Thoracic aorta (tissue), 2 donors: Measurements from ENCODE around the gene PTPN6. TPM values are rescaled to one million over a fixed set of nuclear protein-coding genes. Genes with fewer than 3 reads are reported as not detected.

Experiments used
- ATAC-seq: fragments of 150-250 bp; one replicate; pipeline ENCODE4 v1.8.0; 2017; ENCODE audit warnings: low read depth; ENCODE audit not compliant: insufficient number of reproducible peaks, low FRiP score
- DNase-seq: peaks from one replicate; pipeline ENCODE4 v3.0.0-alpha.2; 2020; ENCODE audit warnings: low spot score
- H3K27ac ChIP-seq, 2 donors: fragments of 200-600 bp; sonication (generic); 1 replicate in 1 of 2; 2 replicates in 1 of 2; pipeline ENCODE4 v1.5.1; 2016; ENCODE audit warnings: mild to moderate bottlenecking in 2 of 2, moderate library complexity in 2 of 2
- H3K27me3 ChIP-seq: fragments of 200-600 bp; sonication (generic); replicated peaks from 2 replicates; pipeline ENCODE4 v1.6.0; 2016; ENCODE audit warnings: mild to moderate bottlenecking; ENCODE audit not compliant: insufficient read depth
- H3K36me3 ChIP-seq: fragments of 200-600 bp; sonication (generic); one replicate; pipeline ENCODE4 v1.5.1; 2016
- H3K4me1 ChIP-seq, 2 donors: fragments of 200-600 bp; sonication (generic); 1 replicate in 1 of 2; 2 replicates in 1 of 2; pipeline versions ENCODE4 v1.5.1 to v1.6.0; 2016; ENCODE audit warnings: low read depth in 2 of 2, mild to moderate bottlenecking in 1 of 2; ENCODE audit not compliant: control insufficient read depth in 1 of 2
- H3K4me3 ChIP-seq: fragments of 200-600 bp; sonication (generic); 2 replicates; pipeline ENCODE4 v1.5.1; 2016; ENCODE audit warnings: mild to moderate bottlenecking
- H3K9me3 ChIP-seq: fragments of 200-600 bp; sonication (generic); 2 replicates; pipeline ENCODE4 v1.5.1; 2016
- total RNA-seq, 2 donors: library from RNA; depleted of rRNA; stranded (reverse); fragments of >200 nt; gene quantifications; one replicate each; pipeline versions ENCODE4 v1.1.0 to v1.2.3, GENCODE V29; 2016
- TF ChIP-seq, protein P1 (sequence below): fragments of 200-600 bp; sonication (generic); IDR thresholded peaks from one replicate; pipeline ENCODE4 v1.5.1; 2019; ENCODE audit warnings: antibody characterized with exemption

Gene PTPN6
- total RNA-seq, 2 donors from 2014 or later: 19.0 to 24.0 TPM

DNA sequence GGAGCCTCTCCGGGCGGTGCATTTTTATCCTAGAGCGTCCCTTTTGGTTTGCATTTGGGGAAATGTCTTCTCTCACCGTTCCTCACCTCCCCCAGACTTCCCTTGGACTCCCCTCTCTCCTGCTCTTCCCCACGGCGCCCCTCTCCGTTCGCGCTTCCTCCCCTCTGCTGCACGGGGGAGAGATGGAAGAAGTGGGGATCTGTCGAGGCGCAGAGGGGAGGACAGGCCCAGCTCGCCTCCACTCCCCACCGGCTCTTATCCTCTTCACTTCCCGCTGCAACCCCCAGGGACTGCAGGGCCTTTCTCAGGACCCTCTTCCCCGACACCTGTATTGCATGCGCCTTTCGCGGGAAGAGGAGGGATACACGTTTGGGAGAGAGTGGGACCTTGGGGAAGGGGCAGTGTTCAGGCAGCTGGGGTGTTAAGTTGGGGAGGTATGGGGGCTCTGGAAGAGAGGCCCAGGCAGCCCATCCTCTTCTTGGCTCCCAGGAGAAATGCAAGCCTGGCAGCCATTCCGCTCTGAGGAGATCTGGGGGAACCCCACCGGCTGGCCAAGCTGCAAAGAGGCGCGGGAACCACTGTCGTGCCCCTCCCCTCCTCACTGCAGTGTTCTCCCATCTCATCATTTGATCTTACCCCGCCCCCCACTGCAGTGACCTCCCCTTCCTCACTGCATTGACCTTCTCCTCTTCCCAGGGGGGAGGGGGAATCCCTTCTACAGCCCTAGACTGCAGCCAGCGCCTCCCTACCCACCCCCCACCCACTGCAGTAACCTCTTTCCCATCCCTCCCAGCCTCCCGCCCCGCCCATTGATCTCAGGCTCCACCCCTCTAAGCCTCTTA is 36.0 kb upstream of the PTPN6 start:
- H3K27ac ChIP-seq: peak overlapping the region; percentile 94

DNA sequence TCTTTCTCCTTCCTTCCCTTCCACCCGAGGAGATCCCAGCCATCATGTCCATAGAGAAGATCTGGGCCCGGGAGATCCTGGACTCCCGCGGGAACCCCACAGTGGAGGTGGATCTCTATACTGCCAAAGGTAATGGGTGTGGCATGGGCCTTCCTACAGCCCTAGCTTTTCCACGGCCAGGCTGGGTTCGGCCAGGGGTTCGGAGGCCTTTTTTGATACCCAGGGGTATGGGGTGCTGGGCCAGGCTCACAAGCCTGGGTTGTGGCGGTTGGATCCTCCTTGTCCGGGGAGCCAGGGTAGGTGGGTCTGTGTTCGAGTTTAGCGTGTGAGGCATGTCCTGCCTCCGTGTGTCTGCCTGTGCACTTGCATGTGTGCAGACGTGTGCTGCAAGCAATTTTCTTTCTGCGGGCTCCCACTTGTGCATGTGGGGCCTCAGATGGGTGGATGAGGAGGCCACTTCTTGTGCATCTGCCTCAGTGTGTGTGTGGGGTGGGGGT is 35.3 kb upstream of the PTPN6 start:
- Histone ChIP-seq H3K27me3 (no peaks in the 10 kb centered on the region), H3K27ac (peak overlapping the region in 1 of 2 donors; percentile 94), H3K36me3 (peaks cover 13% of the 10 kb centered on the region), H3K4me3 (peak overlapping the region; percentile 99), H3K4me1 (peaks cover 16 to 18% of the 10 kb centered on the region in 2 donors), H3K9me3 (no peaks in the 10 kb centered on the region)
- TF ChIP-seq, protein P1, sequence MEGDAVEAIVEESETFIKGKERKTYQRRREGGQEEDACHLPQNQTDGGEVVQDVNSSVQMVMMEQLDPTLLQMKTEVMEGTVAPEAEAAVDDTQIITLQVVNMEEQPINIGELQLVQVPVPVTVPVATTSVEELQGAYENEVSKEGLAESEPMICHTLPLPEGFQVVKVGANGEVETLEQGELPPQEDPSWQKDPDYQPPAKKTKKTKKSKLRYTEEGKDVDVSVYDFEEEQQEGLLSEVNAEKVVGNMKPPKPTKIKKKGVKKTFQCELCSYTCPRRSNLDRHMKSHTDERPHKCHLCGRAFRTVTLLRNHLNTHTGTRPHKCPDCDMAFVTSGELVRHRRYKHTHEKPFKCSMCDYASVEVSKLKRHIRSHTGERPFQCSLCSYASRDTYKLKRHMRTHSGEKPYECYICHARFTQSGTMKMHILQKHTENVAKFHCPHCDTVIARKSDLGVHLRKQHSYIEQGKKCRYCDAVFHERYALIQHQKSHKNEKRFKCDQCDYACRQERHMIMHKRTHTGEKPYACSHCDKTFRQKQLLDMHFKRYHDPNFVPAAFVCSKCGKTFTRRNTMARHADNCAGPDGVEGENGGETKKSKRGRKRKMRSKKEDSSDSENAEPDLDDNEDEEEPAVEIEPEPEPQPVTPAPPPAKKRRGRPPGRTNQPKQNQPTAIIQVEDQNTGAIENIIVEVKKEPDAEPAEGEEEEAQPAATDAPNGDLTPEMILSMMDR: no peak
- ATAC-seq (no peak), DNase-seq (no peak)

More for the DNA sequence above, 36.0 kb upstream of the PTPN6 start:
- TF ChIP-seq, protein P1: no peak
- ATAC-seq (no peak), DNase-seq (no peak)
- Histone ChIP-seq H3K4me3 (peak overlapping the region; percentile 99), H3K36me3 (peaks cover 13% of the 10 kb centered on the region), H3K9me3 (no peaks in the 10 kb centered on the region), H3K27me3 (no peaks in the 10 kb centered on the region), H3K4me1 (peaks cover 16 to 18% of the 10 kb centered on the region in 2 donors)

DNA sequence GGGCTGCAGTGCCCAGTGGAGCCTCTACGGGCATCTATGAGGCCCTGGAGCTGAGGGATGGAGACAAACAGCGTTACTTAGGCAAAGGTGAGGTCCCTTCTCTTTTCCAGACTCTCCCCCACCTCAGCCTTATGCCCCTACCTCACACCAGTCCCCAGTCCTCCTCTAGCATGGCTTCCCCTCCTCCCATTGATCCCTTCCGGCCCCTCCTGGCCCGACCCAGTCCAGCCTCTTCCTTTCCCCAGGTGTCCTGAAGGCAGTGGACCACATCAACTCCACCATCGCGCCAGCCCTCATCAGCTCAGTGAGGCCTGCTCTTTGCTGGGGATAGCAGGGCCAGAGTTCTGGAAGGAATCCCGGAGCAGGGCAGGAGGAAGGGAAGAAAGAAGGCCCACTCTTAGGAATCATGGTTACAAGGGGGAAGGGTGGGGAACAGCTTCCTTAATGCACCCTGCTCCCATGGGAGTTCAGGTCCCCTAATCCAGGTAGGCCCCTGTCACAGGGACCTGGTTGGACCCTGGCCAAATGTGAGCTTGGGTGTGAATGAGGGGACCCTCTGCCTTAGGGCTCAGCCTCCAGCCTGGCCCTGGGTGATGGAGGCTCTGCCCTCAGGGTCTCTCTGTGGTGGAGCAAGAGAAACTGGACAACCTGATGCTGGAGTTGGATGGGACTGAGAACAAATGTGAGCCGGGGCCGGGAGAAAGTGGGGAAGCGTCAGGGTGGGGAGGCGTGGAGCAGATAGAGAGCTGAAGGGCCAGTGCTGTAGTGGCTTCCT is 34.5 kb upstream of the PTPN6 start:
- H3K27ac ChIP-seq: peak overlapping the region in 1 of 2 donors; percentile 16
- H3K4me1 ChIP-seq: peaks cover 16 to 18% of the 10 kb centered on the region in 2 donors
- TF ChIP-seq, protein P1: no peak
- ATAC-seq (no peak), DNase-seq (no peak)
- no peaks in the 10 kb centered on the region for H3K9me3 ChIP-seq
- H3K27me3 ChIP-seq: no peaks in the 10 kb centered on the region
- no peak overlapping the region for H3K4me3 ChIP-seq
- peaks cover 13% of the 10 kb centered on the region for H3K36me3 ChIP-seq

DNA sequence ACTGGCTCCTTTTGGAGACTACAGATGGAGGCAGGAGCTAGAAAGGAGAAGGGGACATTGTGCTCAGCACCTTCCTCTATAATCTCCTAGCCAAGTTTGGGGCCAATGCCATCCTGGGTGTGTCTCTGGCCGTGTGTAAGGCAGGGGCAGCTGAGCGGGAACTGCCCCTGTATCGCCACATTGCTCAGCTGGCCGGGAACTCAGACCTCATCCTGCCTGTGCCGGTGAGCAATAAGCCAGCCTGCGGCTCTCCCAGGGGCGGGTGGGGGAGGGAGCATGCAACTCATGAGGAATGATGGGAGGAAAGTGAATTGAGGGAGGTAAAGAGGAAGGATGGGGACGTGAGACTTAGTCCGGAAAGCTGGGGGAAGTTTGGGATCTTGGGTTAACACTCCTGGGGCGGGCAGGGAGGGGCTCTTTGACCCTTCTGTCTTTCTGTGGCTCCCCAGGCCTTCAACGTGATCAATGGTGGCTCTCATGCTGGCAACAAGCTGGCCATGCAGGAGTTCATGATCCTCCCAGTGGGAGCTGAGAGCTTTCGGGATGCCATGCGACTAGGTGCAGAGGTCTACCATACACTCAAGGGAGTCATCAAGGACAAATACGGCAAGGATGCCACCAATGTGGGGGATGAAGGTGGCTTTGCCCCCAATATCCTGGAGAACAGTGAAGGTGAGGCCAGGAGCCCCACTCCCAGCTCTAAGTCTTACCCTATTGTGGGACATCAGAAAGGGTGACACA is 33.5 kb upstream of the PTPN6 start:
- no peaks in the 10 kb centered on the region for H3K9me3 ChIP-seq
- DNase-seq: no peak
- H3K36me3 ChIP-seq: peaks cover 13% of the 10 kb centered on the region
- no peak overlapping the region for H3K4me3 ChIP-seq
- TF ChIP-seq, protein P1: no peak
- H3K27ac ChIP-seq: no peak overlapping the region
- no peaks in the 10 kb centered on the region for H3K27me3 ChIP-seq
- peaks cover 16 to 18% of the 10 kb centered on the region in 2 donors for H3K4me1 ChIP-seq
- no peak for ATAC-seq
